Stimulated activated CD4-positive, alpha-beta T cell treated with anti-CD3 and anti-CD28 coated beads, TNF-alpha, amount 100 ng/mL, for 4 hours (primary cell): ENCODE measurements around the gene TTC16.

Experiments used
- DNase-seq, 3 experiments: peaks; one replicate each; pipeline ENCODE4 v3.0.0-alpha.2; 2020; ENCODE audit warnings: low read depth in 3 of 3

The TTC16 gene, protein sequence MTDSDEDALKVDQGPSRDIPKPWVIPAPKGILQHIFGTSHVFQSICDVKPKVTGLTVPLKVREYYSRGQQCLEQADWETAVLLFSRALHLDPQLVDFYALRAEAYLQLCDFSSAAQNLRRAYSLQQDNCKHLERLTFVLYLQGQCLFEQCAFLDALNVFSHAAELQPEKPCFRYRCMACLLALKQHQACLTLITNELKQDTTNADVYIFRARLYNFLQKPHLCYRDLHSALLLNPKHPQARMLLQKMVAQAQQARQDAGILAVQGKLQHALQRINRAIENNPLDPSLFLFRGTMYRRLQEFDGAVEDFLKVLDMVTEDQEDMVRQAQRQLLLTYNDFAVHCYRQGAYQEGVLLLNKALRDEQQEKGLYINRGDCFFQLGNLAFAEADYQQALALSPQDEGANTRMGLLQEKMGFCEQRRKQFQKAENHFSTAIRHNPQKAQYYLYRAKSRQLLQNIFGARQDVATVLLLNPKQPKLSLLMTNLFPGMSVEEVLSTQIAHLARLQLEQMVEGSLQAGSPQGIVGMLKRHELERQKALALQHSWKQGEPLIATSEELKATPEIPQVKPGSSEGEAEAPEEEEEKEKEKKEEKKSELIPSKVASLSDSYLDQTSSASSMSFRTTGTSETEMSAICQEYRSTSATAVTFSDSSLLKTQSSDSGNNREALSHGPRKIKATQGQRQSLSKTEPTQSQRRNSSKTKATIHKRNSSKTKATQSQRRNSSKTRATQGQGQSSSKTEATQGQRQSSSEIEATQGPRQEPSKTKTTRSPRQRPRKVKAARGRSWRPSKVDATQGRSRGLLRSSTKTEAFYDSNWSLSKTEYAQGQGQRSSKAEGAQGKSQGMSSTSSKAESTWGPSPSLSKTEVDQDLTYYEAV

DNA sequence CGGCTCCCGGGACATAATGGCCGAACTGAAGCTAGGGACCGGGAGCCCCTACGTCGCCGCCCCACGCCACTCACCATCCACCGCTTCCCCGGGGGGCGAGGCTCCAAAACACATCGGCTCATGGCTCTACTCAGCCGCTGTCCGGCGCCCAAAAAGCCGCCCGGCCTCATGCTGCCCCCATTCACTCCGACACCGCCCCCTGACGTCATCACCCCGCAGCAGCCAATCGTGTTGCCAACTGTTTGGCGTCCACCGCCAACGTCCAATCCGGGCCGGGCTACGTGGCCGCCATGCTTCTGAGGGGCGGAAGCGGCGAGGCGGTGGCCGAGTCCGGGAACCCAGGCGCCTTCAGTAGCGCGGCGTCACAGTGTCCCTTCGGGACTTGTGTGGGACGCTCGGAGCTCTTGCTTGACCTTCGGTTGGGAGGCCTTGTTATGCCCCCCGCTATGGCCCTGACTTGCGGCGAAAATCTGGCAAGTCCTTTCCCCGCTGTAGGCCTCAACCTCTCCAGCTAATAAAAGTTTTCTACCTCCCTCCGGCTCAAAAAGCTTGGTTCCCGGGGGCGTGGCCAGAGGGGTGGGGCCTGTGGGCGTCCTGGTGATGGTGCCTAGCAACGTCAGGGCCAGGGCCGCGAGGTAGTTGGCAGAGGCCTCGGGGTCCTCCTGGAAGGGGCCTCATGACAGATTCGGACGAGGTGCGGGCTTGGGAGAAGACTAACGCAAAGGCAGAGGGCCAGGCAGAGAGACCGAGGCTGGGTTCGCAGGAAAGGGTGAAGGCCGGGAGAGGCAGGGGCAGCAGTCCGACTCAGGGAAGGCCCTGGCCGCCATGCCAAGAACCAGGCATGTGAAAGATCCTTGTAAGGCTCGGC is at the start of gene TTC16, which contains the start of gene PTRH1:
Gene TTC16 (plus strand): TSS at position 610 of the 868 bp plus-strand sequence. CDS start 67 bp downstream, at position 677.
Gene PTRH1 (minus strand): TSS at position 194 of the 868 bp plus-strand sequence. CDS start 24 bp downstream, at position 170.
- peak; percentile 92 to 97 (median 93) for DNase-seq

DNA sequence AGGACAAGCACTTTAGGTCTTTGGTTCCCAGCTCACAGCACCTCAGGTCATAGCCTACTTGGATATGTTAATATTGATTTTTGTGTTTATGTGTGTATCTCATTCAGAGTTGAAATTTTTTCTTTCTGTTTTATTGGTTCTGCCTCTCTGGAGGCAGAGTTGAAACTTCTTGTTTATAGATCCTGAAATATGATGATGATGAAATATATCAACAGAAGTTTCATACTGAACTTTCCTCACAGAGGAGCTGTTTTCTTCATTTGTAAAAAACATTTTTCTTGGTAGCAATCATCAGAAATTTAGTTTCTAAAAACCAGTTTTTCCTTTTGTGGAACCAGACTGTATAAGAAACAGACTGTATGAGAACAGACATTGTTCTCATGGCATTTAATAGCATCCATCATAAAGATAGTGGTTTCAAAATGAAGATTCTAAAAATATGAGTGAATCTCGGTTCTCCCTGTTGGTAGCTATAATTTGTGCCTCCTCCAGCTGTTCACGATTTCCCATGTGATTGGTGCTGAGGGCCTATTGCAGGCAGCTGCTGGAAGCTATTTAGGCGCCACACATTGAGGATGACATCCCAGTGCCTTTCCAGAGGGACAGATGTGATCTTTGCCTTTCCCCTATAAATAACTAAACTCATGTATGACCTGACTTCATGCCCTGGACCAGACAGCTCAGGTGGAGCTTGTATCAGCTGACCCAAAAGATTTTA is 48.6 kb upstream of the TTC16 start:
- no peak for DNase-seq

DNA sequence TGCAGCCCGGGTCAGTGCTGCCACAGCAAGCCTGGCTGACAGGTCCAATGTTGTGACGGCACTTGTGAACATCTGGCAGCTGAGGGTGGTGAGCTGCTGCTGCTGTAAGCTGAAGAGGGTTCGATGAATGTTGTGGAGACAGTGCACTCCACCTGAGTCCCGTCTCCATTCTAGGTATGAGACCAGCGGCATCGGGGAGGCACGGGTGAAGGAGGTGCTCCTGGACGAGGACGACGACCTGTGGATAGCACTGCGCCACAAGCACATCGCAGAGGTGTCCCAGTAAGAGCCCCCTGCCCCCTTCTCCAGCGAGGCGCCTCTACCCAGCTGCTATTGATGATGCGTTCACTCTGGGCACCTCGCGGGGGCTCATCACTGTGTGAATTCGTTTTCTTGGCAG is 48.0 kb upstream of the TTC16 start:
- no peak for DNase-seq

DNA sequence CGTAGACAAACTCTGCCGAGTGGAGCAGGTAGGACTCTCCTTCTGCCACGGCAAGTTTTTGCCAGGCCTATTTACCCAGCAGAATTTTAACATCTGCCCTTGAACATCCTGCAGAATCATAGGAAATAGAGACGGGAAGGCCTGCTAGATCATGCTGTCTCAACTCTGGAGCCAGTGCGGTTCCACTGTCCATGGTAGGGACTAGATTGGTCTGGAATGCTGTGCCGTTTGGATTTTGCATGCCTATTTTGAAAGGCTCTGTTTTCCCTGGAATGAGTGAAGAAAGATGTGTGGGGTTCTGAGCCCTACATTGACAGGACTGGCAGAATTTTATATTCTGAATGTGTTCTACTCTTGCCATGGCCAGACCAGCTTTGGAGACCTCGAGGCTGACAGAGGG is 42.6 kb upstream of the TTC16 start:
- no peak for DNase-seq

DNA sequence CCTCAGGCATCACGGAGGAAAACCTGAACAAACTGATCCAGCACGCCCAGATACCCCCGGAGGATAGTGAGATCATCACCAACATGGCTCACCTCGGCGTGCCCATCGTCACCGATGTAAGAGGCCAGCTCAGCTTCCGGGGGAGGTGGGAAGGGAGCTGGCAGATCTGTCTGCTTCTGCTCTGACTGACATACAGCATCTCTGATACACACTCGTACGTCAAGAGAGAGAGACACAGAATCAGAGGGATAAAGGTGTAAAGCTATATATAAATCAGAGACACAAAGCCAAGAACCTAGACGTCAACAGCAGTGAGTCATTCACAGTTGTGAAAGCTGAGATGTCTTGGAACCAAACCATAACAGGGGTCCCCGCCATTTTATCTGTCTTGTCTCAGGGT is 39.2 kb upstream of the TTC16 start:
- no peak for DNase-seq

DNA sequence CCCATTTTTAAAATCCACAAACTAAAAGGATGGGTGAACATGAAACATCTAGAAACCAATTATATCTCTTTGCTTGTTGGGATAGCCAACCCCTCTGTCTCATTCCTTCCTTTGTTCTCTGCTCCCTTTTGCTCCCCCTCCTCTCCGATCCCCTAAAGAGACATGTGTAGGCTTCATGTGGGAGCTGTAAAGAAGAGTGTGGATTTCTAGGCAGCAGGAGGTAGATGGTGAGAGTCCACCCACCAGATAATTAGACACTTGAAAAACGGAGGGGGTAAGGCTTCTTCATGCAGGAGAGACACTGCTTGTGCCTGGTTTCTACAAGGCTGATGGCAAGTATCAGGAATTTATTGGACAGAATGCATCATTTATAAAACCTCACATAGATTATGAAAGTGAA is 36.4 kb upstream of the TTC16 start:
- no peak for DNase-seq

DNA sequence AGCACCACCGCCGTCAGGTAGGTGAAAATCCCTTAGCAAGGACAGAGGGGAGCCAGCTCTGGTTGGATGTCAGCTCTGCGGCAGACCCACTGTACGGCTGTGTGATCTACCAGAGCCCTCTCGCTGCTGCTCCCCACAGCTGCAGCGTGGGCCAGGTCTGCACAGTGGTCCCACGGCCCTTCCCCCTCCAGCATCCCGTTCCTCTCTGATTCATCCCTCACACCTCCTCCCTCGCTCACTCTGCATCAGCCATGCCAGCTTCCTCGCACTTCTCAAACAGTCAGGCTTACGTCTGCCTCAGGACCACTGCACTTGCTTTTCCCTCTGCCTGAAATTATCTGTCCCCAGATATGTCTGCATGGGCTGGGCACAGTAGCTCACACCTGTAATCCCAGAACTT is 35.7 kb upstream of the TTC16 start:
- no peak for DNase-seq

DNA sequence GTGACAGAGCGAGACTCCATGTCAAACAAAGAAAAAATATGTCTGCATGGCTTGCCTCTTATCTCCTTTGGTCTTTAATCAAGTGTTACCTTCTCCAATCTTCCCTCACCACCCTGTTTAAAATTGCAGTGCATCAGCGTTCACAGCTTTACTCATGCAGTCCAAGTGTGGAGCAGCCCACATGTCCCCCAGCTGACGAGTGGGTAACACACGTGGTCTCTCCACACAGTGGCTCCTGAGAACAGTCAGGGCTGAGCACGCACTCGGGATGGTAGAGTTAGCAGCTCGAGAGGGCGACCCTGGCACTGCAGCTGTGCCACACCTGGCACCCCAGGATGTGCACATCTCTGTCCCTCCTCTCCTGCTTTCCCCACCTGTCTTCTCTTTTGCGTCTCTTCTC is 35.0 kb upstream of the TTC16 start:
- DNase-seq, result no peak

DNA sequence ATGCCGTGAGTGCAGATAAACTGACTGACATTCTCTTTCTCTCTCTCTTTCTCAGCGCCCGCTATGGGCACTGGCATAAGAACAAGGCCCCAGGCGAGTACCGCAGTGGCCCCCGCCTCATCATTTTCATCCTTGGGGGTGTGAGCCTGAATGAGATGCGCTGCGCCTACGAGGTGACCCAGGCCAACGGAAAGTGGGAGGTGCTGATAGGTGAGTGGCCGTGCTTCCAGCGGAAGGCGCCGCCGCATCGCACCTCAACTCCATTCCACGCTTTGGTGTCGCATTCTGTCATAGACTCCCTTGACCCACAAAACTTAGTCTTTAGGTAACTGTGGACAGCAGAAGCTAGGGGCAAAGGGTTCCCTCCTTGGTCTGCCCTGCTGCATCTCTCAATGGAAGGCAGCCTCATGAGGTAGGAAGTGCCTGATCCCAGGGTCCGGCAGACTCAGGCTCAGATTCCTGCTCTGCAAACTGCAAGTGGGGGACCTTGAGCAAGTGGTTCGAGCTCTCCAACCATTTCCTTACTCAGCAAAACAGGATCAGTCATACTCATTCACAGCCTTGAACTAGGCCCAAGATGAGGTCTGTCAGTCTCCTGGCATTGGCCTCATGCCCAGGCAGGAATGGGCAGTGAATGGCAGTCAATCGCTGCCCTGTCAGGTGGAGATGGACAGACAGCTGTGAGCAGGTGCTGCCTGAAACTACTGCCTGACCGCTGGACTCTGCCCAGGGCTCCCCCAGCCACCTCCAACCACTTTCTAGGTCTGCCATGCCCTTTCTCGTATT is 33.3 kb upstream of the TTC16 start:
- no peak for DNase-seq

DNA sequence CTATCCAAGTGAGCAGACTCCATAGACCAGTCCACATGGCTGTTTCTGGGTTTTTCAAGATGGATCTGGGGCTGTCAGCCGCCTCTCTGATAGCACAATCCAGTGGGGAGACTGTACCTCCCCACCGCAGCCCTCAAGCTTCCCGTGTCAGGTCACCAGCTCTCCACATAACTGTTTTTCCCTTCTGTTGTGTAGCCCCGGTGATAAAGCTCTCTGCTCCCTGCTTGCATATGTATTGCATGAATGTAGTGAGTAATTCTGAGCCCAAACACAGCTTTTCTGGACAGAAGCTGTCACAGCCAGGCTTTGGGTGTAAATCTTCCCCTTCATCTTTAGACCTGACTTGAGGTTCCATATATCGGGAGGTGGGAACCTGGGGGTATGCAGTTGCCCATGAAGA is 32.2 kb upstream of the TTC16 start:
- DNase-seq, result no peak

DNA sequence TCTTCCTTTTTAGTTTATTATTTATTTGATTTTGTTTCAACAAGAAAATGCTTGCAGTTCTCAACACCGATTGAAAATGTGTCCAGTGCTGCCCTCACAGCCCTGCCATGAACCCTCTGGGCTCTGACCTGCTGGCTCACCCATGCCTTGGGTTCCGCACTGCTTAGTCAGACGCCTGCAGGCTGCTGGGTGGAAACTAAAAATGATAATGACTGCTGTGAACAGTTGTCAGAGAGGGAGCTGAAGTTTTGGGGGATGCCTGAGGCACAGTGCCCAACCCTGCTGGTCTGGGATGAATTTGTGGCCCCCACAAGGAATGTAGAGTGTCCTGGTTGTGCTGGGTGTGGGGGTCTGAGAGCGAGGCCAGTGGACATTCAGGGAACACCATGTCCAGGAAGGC is 31.3 kb upstream of the TTC16 start:
- no peak for DNase-seq

DNA sequence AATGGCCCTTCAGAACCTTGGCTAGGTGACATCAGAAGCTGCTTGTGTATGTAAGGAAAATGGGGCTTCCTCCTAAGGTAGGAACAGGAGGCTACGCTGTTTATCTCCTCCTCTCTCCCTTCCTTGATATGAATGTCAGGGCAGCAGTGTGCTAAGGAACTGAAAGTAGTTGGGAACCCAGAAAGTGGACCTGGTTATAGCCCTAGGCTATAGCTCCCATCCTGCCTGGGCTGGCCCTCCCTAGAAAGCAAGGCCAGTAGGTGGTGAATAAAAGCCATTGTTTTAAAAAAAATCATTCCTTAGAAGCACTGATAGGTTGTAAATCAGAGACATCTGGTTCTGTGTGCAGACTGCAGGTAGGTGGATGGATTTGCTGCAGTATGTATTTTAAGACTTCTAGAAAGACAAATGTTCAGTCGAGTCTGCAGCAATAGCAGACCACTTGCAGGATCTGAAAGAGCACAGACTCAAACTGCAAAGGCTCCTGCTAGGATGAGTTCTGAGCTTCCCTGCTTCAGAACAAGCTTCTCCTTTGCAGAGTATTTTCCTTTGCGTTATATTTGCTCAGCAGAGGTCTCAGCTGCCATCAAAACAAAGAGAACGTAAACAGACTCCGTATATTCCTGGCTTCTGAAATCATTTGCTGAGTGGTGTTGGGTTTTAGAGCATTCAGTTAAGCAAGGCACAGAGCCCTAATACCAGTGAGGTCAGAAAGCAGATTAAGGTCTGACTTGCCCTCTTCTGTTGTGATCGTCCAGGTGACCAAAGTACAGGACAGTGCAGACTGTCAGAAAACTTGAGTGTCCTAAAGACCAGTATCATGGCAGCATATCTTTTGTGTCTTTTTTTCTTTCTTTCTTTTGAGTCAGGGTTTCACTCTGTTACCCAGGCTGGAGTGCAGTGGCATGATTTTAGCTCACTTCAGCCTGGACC is 29.2 kb upstream of the TTC16 start:
- no peak for DNase-seq

DNA sequence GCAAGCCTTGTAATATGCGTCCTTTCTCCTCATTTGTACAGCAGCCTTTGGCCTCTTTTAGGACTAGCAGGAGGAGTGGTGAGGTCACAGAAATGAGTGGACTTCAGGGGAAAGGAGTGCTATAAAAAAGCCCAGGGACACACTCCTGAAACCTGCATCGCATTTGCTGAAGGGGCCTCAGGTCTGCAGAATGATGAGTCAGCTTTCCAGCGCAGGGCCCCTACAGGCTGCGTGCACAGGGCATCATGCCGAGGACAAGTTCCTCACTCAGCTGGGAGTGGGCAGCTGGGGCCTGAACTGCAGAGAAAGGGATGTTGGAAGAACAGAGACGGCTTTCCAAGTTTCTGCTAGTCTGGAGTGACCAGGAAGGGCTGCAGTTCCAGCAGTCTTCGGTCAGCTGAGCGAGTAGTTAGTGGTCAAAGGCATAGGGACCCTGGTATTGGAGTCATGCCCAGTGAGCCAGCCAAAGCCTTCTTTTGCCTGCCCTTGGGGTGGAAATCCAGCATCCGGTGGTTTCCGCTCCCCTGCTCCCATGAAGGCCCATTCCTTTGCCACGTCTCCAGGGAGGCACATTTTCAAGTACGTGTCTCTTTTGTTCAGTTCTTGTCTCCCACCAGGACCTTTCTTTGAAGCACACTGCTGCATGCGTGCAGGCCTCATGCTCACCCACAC is 26.4 kb upstream of the TTC16 start:
- DNase-seq, result no peak

DNA sequence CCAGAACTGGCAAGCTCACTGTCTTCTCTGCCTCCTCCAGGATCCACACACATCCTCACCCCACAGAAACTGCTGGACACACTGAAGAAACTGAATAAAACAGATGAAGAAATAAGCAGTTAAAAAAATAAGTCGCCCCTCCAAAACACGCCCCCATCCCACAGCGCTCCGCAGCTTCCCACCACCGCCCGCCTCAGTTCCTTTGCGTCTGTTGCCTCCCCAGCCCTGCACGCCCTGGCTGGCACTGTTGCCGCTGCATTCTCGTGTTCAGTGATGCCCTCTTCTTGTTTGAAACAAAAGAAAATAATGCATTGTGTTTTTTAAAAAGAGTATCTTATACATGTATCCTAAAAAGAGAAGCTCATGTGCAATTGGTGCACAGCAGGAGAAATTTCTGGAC is 25.1 kb upstream of the TTC16 start:
- no peak for DNase-seq

DNA sequence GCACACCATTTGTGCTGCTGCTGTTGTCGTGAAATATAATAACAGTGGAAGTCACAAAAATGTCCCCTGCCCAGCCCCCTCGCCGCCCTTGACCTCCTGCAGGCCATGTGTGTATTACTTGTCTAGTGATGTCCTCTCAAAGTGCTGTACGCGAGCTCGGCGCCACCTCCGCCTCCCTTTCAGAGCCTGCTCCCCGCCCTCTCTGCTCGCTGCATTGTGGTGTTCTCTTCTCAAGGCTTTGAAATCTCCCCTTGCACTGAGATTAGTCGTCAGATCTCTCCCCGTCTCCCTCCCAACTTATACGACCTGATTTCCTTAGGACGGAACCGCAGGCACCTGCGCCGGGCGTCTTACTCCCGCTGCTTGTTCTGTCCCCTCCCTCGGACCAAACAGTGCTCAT is 23.8 kb upstream of the TTC16 start:
- no peak for DNase-seq

DNA sequence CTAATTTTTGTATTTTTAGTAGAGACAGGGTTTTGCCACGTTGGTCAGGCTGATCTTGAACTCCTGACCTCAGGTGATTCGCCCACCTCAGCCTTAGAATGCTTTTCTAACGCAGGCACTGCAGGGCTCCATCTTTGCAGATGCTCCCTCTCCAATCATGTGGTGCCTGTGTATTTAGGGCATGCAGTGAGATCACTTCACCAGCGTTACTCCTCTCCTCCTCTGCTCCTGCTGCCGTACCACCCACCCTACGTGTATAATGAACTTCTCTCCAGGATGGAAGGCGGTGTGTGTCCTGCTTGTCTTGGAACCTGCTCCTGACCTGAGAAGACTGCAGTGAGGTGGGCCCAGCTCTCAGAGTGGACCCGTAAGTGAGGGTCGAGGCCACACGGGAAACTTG is 22.7 kb upstream of the TTC16 start:
- DNase-seq, result no peak

DNA sequence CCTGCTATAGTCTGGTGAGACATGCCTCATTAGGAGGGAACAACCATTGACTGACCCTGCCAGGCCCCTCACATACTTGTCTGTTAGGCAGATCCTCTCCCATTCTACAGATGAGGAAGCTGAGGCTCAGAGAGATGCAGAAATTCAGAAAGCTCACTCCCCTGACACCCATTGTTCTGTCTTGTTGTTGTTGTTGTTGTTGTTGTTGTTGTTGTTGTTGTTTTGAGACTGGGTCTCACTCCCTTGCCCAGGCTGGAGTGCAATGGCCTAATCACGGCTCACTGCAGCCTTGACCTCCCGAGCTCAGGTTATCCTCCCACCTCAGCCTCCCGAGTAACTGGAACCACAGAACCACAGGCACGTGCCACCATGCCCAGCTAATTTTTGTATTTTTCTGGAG is 22.2 kb upstream of the TTC16 start:
- no peak for DNase-seq

DNA sequence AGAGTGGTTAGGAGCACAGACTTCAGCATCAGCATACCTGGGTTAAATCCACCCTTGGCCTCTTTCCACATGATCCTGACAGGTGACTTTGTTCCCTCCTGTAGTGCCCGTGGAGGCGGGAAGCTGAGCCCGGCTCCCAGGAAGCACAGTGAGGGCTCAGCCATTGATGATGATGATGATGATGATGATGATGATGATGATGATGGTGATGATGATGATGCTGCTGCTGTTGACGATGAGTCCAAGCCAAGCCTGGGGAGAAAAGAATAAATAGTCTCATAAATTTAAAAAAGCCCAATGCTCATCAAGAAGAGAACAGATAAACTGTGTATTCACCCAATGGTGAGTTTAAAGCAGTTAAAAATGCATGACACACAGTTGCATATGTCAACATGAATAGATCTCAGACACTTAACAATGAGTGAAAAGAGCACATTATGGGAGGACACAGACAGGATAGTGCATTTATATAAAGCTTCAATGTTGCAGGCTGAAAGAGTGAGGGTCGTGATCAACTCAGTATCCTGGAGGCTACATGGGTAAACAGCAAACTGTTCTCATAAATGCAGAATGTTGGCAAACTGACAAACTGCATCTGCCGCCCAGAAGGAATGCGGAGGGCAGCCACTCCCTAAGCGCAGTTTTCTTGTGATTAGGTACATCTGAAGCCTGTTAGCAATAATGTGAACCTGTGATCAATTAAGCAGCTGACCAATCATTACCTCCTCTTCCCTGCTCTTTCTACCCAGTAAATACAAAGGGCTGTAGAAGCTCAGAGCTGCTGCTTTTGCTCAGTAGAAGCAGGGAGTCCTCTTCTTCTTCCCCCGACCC is 20.8 kb upstream of the TTC16 start:
- no peak for DNase-seq
